ENCODE data around the gene HMGXB4. TPM values are rescaled to one million over a fixed set of nuclear protein-coding genes. Genes with fewer than 3 reads are reported as not detected.

HMGXB4 gene
- total RNA-seq, 1 donor, result 19.2 TPM

- no peaks in the 10 kb centered on the region for H3K79me2 ChIP-seq (ENCODE audit: insufficient read depth, low read length)
- H4K20me1 ChIP-seq (ENCODE audit: insufficient read depth, low read length), result no peaks in the 10 kb centered on the region
- no peak overlapping the region for H3K4me2 ChIP-seq (ENCODE audit: insufficient read depth, low read length)
- no peaks in the 10 kb centered on the region for H3K4me1 ChIP-seq (ENCODE audit: insufficient read depth, low read length)
- TF ChIP-seq, protein P1, sequence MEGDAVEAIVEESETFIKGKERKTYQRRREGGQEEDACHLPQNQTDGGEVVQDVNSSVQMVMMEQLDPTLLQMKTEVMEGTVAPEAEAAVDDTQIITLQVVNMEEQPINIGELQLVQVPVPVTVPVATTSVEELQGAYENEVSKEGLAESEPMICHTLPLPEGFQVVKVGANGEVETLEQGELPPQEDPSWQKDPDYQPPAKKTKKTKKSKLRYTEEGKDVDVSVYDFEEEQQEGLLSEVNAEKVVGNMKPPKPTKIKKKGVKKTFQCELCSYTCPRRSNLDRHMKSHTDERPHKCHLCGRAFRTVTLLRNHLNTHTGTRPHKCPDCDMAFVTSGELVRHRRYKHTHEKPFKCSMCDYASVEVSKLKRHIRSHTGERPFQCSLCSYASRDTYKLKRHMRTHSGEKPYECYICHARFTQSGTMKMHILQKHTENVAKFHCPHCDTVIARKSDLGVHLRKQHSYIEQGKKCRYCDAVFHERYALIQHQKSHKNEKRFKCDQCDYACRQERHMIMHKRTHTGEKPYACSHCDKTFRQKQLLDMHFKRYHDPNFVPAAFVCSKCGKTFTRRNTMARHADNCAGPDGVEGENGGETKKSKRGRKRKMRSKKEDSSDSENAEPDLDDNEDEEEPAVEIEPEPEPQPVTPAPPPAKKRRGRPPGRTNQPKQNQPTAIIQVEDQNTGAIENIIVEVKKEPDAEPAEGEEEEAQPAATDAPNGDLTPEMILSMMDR (IDR thresholded peaks at IDR 0.05; ENCODE audit: extremely low read depth, low read depth, low read length), result no peak
- peaks cover 78% of the 10 kb centered on the region for H3K36me3 ChIP-seq (ENCODE audit: insufficient read depth, low read length)
- no peak overlapping the region for H3K27ac ChIP-seq (ENCODE audit: low read depth, low read length)
- H2AFZ ChIP-seq (ENCODE audit: low read length), result no peak overlapping the region
- H3K4me3 ChIP-seq (ENCODE audit: insufficient read depth, low read length), result no peak overlapping the region
- no peaks in the 10 kb centered on the region for H3K27me3 ChIP-seq (ENCODE audit: insufficient read depth, low read length)
- no peaks in the 10 kb centered on the region for H3K9me3 ChIP-seq (ENCODE audit: low read depth, low read length)
- no peak for DNase-seq (ENCODE audit: insufficient read length, low spot score, missing footprints)
Measured at GRCh38 chr22:35288116-35288515, 30.8 kb downstream of the HMGXB4 start.

GRCh38 chr22:35292786-35293185 is 35.5 kb downstream of the HMGXB4 start:
- H3K4me2 ChIP-seq (ENCODE audit: insufficient read depth, low read length), result no peak overlapping the region
- H3K36me3 ChIP-seq (ENCODE audit: insufficient read depth, low read length), result peaks cover 79% of the 10 kb centered on the region
- H4K20me1 ChIP-seq (ENCODE audit: insufficient read depth, low read length), result no peaks in the 10 kb centered on the region
- H3K4me1 ChIP-seq (ENCODE audit: insufficient read depth, low read length), result no peaks in the 10 kb centered on the region
- no peak overlapping the region for H3K27ac ChIP-seq (ENCODE audit: low read depth, low read length)
- H3K9me3 ChIP-seq (ENCODE audit: low read depth, low read length), result no peaks in the 10 kb centered on the region
- no peaks in the 10 kb centered on the region for H3K27me3 ChIP-seq (ENCODE audit: insufficient read depth, low read length)
- H3K4me3 ChIP-seq (ENCODE audit: insufficient read depth, low read length), result no peak overlapping the region
- H3K79me2 ChIP-seq (ENCODE audit: insufficient read depth, low read length), result no peaks in the 10 kb centered on the region
- DNase-seq (ENCODE audit: insufficient read length, low spot score, missing footprints), result no peak
- TF ChIP-seq, protein P1 (IDR thresholded peaks at IDR 0.05; ENCODE audit: extremely low read depth, low read depth, low read length), result no peak
- H2AFZ ChIP-seq (ENCODE audit: low read length), result no peak overlapping the region

DNA sequence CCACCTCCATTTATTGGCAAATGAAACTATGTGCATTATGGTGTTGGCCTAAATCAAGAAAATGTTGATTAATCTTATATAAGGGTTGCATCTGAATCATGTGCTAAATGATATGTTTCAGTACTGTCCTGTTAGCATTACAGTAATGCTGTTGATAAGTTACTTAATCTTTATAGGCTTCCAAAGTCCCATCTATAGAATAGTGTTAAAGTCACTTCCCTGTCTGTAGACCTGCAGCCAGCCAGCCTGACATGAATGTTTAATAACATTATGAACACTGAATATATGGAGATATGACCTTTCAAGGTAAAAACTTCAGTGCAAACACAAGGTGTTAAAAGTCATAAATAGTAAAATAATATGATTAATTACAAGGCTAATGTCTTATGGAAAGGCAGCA is 38.8 kb downstream of the HMGXB4 start:
- Histone ChIP-seq H3K4me2 (ENCODE audit: insufficient read depth, low read length) (no peak overlapping the region), H3K9me3 (ENCODE audit: low read depth, low read length) (no peaks in the 10 kb centered on the region), H4K20me1 (ENCODE audit: insufficient read depth, low read length) (no peaks in the 10 kb centered on the region), H3K79me2 (ENCODE audit: insufficient read depth, low read length) (peaks cover 3% of the 10 kb centered on the region), H2AFZ (ENCODE audit: low read length) (no peak overlapping the region), H3K36me3 (ENCODE audit: insufficient read depth, low read length) (peaks cover 61% of the 10 kb centered on the region), H3K4me3 (ENCODE audit: insufficient read depth, low read length) (no peak overlapping the region), H3K27me3 (ENCODE audit: insufficient read depth, low read length) (no peaks in the 10 kb centered on the region), H3K4me1 (ENCODE audit: insufficient read depth, low read length) (peaks cover 18% of the 10 kb centered on the region), H3K27ac (ENCODE audit: low read depth, low read length) (no peak overlapping the region)
- TF ChIP-seq, protein P1 (IDR thresholded peaks at IDR 0.05; ENCODE audit: extremely low read depth, low read depth, low read length), result no peak
- DNase-seq (ENCODE audit: insufficient read length, low spot score, missing footprints), result no peak

GRCh38 chr22:35299217-35299672 is 42.0 kb downstream of the HMGXB4 start:
- peak overlapping the region; percentile 67 for H2AFZ ChIP-seq (ENCODE audit: low read length)
- peak; percentile 84 for DNase-seq (ENCODE audit: insufficient read length, low spot score, missing footprints)
- peaks cover 37% of the 10 kb centered on the region for H3K4me1 ChIP-seq (ENCODE audit: insufficient read depth, low read length)
- peaks cover 38% of the 10 kb centered on the region for H3K36me3 ChIP-seq (ENCODE audit: insufficient read depth, low read length)
- H3K27ac ChIP-seq (ENCODE audit: low read depth, low read length), result peak overlapping the region; percentile 100
- no peaks in the 10 kb centered on the region for H3K9me3 ChIP-seq (ENCODE audit: low read depth, low read length)
- peak overlapping the region; percentile 90 for H3K4me3 ChIP-seq (ENCODE audit: insufficient read depth, low read length)
- H3K79me2 ChIP-seq (ENCODE audit: insufficient read depth, low read length), result peaks cover 21% of the 10 kb centered on the region
- H4K20me1 ChIP-seq (ENCODE audit: insufficient read depth, low read length), result no peaks in the 10 kb centered on the region
- H3K4me2 ChIP-seq (ENCODE audit: insufficient read depth, low read length), result peak overlapping the region; percentile 93
- TF ChIP-seq, protein P1 (IDR thresholded peaks at IDR 0.05; ENCODE audit: extremely low read depth, low read depth, low read length), result peak; percentile 30
- H3K27me3 ChIP-seq (ENCODE audit: insufficient read depth, low read length), result no peaks in the 10 kb centered on the region
